K562 (cell line): ENCODE results near the gene SMCP. TPM values are rescaled to one million over a fixed set of nuclear protein-coding genes. Genes with fewer than 3 reads are reported as not detected.

Experiments used
- ATAC-seq: fragments of 200-7000 bp; cut with Tn5 transposase; 3 replicates; pipeline ENCODE4 v1.9.1; 2020; ENCODE audit warnings: moderate library complexity
- BruUV-seq: library from RNA; stranded (reverse); fragments of 400-500 nt; replicated peaks from 2 replicates; lab custom pipeline; 2021; lab: Mats Ljungman, UMichigan
- CTCF ChIA-PET: fragments of 300-600 bp; formaldehyde crosslinking; extraction: SDS; loops from one replicate; lab custom pipeline; 2021; ENCODE audit warnings: low intra/inter-chr PET ratio; lab: Yijun Ruan, JAX
- POLR2A ChIA-PET: fragments of 300-600, 350-650 bp; sonication (Branson Sonifier 250); formaldehyde crosslinking; extraction: SDS; loops from one replicate; lab custom pipeline; 2021; ENCODE audit warnings: antibody characterized with exemption, inconsistent platforms; lab: Yijun Ruan, JAX
- DNase-seq, 4 experiments: peaks; one replicate each; pipeline versions ENCODE4 v3.0.0 to v3.0.0-alpha.2; 2011 to 2018; ENCODE audit warnings: low spot score in 3 of 4, mixed read lengths in 3 of 4; ENCODE audit errors: extremely low read depth in 1 of 4
- FAIRE-seq: peaks from 2 replicates; lab custom pipeline; 2011; peaks lifted over from hg19 to GRCh38; lab: Jason Lieb, UNC
- H2AFZ ChIP-seq: 2 replicates; pipeline ENCODE4 v1.6.0; 2011; ENCODE audit warnings: low read depth, low read length, control low read depth, inconsistent platforms
- H3K27ac ChIP-seq: fragments of 200-600 bp; 3 replicates; pipeline ENCODE4 v1.8.0; 2011; ENCODE audit warnings: low read depth, mild to moderate bottlenecking, control low read depth, inconsistent platforms, low read length, moderate library complexity, mixed read lengths; ENCODE audit errors: extremely low read depth
- H3K27me3 ChIP-seq, 2 experiments: fragments of 300-600 bp in 1 of 2; 2 replicates in 1 of 2; 3 replicates in 1 of 2; pipeline versions ENCODE4 v1.6.0 to v1.8.0; 2011; ENCODE audit warnings: inconsistent platforms in 2 of 2, low read length in 2 of 2, mild to moderate bottlenecking in 1 of 2, mixed read lengths in 1 of 2, moderate library complexity in 1 of 2; ENCODE audit not compliant: control insufficient read depth in 2 of 2, insufficient read depth in 2 of 2
- H3K36me3 ChIP-seq: fragments of 300-600 bp; 3 replicates; pipeline ENCODE4 v1.8.0; 2011; ENCODE audit warnings: mild to moderate bottlenecking, low read length, inconsistent platforms; ENCODE audit not compliant: control insufficient read depth, insufficient read depth
- H3K4me1 ChIP-seq, 2 experiments: fragments of 200-600 bp in 1 of 2; replicated peaks in 1 of 2; 2 replicates in 1 of 2; 3 replicates in 1 of 2; pipeline versions ENCODE4 v1.5.1 to v1.8.0; 2011; ENCODE audit warnings: inconsistent platforms in 2 of 2, low read length in 2 of 2, mild to moderate bottlenecking in 1 of 2, mixed read lengths in 1 of 2, moderate library complexity in 1 of 2; ENCODE audit not compliant: control insufficient read depth in 2 of 2, insufficient read depth in 2 of 2
- H3K4me2 ChIP-seq: 2 replicates; pipeline ENCODE4 v1.6.1; 2011; ENCODE audit warnings: low read length, control low read depth, inconsistent platforms, mixed read lengths; ENCODE audit not compliant: insufficient read depth
- H3K4me3 ChIP-seq: fragments of 200-600 bp; sonication (generic), shearing (Covaris generic); 2 replicates; pipeline ENCODE4 v1.5.1; 2016; ENCODE audit warnings: control low read depth, inconsistent platforms
- H3K79me2 ChIP-seq: fragments of 200-600 bp; 3 replicates; pipeline ENCODE4 v1.8.0; 2011; ENCODE audit warnings: low read length, inconsistent platforms; ENCODE audit not compliant: control insufficient read depth, insufficient read depth
- H3K9ac ChIP-seq, 2 experiments: 2 replicates each; pipeline versions ENCODE4 v1.6.0 to v1.6.1; 2011; ENCODE audit warnings: low read depth in 2 of 2, low read length in 2 of 2, control low read depth in 1 of 2, inconsistent platforms in 1 of 2, mild to moderate bottlenecking in 1 of 2, mixed read lengths in 1 of 2; ENCODE audit not compliant: insufficient read depth in 1 of 2
- H3K9me1 ChIP-seq: one replicate; pipeline ENCODE4 v1.6.0; 2011; ENCODE audit warnings: inconsistent platforms, mild to moderate bottlenecking, low read length, moderate library complexity; ENCODE audit not compliant: control insufficient read depth, insufficient read depth
- H3K9me3 ChIP-seq: replicated peaks from 2 replicates; pipeline ENCODE4 v1.5.1; 2011; ENCODE audit warnings: low read depth, low read length, inconsistent platforms; ENCODE audit not compliant: control insufficient read depth, insufficient read depth
- H4K20me1 ChIP-seq: replicated peaks from 2 replicates; pipeline ENCODE4 v1.6.1; 2011; ENCODE audit warnings: low read length, inconsistent platforms, mixed read lengths; ENCODE audit not compliant: control insufficient read depth, insufficient read depth
- COPS2 ChIP-seq: fragments of 450-650 bp; conservative IDR thresholded peaks from 2 replicates; pipeline ENCODE4 v1.6.1; 2016; ENCODE audit warnings: mild to moderate bottlenecking, moderate library complexity
- NONO ChIP-seq, 2 experiments: fragments of 200-400 bp in 1 of 2; fragments of 450-650 bp in 1 of 2; formaldehyde crosslinking in 1 of 2; IDR thresholded peaks; 2 replicates each; pipeline ENCODE4 v1.6.1; 2017; ENCODE audit warnings: low read depth in 2 of 2, mild to moderate bottlenecking in 2 of 2, moderate library complexity in 2 of 2, low read length in 1 of 2
- NRF1 ChIP-seq, 2 experiments: fragments of 450-650 bp; IDR thresholded peaks in 1 of 2; conservative IDR thresholded peaks in 1 of 2; 2 replicates each; pipeline ENCODE4 v1.6.1; 2014; ENCODE audit warnings: mild to moderate bottlenecking in 2 of 2
- NUFIP1 ChIP-seq: fragments of 450-650 bp; IDR thresholded peaks from 2 replicates; pipeline ENCODE4 v1.6.1; 2018; ENCODE audit not compliant: partially characterized antibody
- RAD51 ChIP-seq: fragments of 450-650 bp; IDR thresholded peaks from 2 replicates; pipeline ENCODE4 v1.7.1; 2016; ENCODE audit warnings: low read depth, mild to moderate bottlenecking, borderline replicate concordance
- TBL1XR1 ChIP-seq, 2 experiments: IDR thresholded peaks; 2 replicates each; pipeline ENCODE4 v1.6.1; 2012; ENCODE audit warnings: improper control_type of control experiment in 2 of 2, low read length in 2 of 2, mild to moderate bottlenecking in 1 of 2
- WGBS: fragments of 100-300 bp; shearing (Covaris generic); methylation state at CpG from one replicate; pipeline ENCODE4 v1.1.6; 2016; ENCODE audit warnings: low coverage, mixed read lengths; ENCODE audit not compliant: insufficient coverage; ENCODE audit errors: missing lambda C conversion rate; 5-methylcytosine and 5-hydroxymethylcytosine counted together
- in situ Hi-C: fragments of 300-500 bp; cut with MboI; formaldehyde crosslinking; loops from 4 replicates; pipeline ENCODE4 v1.15.0; 2018; ENCODE audit warnings: inconsistent platforms, mixed read lengths
- intact Hi-C: fragments of 100-400 bp; cut with micrococcal nuclease; formaldehyde crosslinking; loops from 2 replicates; pipeline ENCODE4 v1.14.2; 2022
- polyA plus RNA-seq, 8 experiments: library from polyadenylated mRNA; depleted of rRNA in 4 of 8; stranded (reverse) in 5 of 8; unstranded in 3 of 8; fragments of >200 nt; fragmentation: Nextera tagmentation in 2 of 8; fragmentation: Illumina TruSeq in 1 of 8; extraction: Ambion mirVana in 2 of 8; extraction: Trizol in 1 of 8; gene quantifications; 2 replicates each; pipeline versions ENCODE4 v1.2.1 to v1.2.3, GENCODE V29; 2011 to 2014; ENCODE audit warnings: inconsistent platforms in 1 of 8, missing spikeins in 1 of 8
- total RNA-seq, 7 experiments: library from RNA; depleted of rRNA in 6 of 7; stranded (reverse); fragments of >200 nt in 6 of 7; fragmentation: Illumina TruSeq in 2 of 7; extraction: Trizol in 2 of 7; gene quantifications; 2 replicates each; pipeline versions ENCODE4 v1.2.1 to v1.2.3, GENCODE V29; 2011 to 2021; ENCODE audit warnings: low replicate concordance in 1 of 7
- TF ChIP-seq, protein P1 (sequence below): sonication (generic); formaldehyde crosslinking; IDR thresholded peaks from 2 replicates; pipeline ENCODE4 v1.8.1; 2023; ENCODE audit warnings: mild to moderate bottlenecking, missing genetic modification reagents
- TF ChIP-seq, protein P2 (sequence below): fragments of 250-450 bp; sonication (Bioruptor Pico); IDR thresholded peaks from 2 replicates; pipeline ENCODE4 v1.8.0; 2022; ENCODE audit warnings: moderate library complexity, mild to moderate bottlenecking, inconsistent platforms

Gene SMCP
- total and polyA plus RNA-seq, 9 of the 15 experiments (the other 6 are each of a cell fraction or from before 2014, with no cell fraction given), result not detected

DNA sequence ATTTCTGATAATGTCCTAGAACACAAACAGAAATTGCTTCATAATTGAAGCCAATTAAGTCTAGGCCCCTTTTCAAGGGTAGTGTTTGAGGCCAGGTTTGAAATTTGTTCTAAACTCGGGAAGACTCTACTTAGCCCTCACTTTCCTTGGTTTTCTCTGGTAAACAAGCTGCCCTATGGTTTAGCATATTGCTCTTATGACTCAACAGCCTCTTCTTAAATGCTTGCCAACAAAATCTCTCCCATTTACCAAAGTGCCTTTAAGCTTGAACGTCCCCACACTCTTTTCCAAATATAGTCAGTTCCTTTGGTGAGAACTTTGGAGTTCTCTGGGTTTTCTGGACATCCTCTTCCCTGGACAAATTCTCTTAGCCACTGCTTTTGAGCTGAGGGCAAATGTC is 41.3 kb upstream of the SMCP start:
- 0% methylated on average over 2 of the region's 2 CpGs for WGBS
- FAIRE-seq, result no peak
- no peaks in the 10 kb centered on the region for H3K27me3 ChIP-seq
- no peak overlapping the region for H3K4me2 ChIP-seq
- TF ChIP-seq TBL1XR1 (IDR thresholded peaks at IDR 0.05; ENCODE audit: low read length in 2 of 2) (no peak), NONO (IDR thresholded peaks at IDR 0.05; ENCODE audit: low read depth in 2 of 2, low read length in 1 of 2) (no peak), NRF1 (conservative IDR thresholded peaks at IDR 0.05 in 1 of 2, IDR thresholded peaks at IDR 0.05 in 1 of 2) (no peak), COPS2 (no peak), NUFIP1 (no peak), RAD51 (no peak)
- TF ChIP-seq, protein P1, sequence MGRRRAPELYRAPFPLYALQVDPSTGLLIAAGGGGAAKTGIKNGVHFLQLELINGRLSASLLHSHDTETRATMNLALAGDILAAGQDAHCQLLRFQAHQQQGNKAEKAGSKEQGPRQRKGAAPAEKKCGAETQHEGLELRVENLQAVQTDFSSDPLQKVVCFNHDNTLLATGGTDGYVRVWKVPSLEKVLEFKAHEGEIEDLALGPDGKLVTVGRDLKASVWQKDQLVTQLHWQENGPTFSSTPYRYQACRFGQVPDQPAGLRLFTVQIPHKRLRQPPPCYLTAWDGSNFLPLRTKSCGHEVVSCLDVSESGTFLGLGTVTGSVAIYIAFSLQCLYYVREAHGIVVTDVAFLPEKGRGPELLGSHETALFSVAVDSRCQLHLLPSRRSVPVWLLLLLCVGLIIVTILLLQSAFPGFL, result no peak
- TF ChIP-seq, protein P2, sequence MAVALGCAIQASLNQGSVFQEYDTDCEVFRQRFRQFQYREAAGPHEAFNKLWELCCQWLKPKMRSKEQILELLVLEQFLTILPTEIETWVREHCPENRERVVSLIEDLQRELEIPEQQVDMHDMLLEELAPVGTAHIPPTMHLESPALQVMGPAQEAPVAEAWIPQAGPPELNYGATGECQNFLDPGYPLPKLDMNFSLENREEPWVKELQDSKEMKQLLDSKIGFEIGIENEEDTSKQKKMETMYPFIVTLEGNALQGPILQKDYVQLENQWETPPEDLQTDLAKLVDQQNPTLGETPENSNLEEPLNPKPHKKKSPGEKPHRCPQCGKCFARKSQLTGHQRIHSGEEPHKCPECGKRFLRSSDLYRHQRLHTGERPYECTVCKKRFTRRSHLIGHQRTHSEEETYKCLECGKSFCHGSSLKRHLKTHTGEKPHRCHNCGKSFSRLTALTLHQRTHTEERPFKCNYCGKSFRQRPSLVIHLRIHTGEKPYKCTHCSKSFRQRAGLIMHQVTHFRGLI (CRISPR knock-in tag), result no peak
- in situ Hi-C loops, result no loop called here
- ChIA-PET POLR2A (interaction anchor here (0.7 to 0.9 kb wide), 2 partner anchors 10 to 25 kb away, joined by 3 read pairs; partner anchors contain the start of gene LCE1A), CTCF (no interaction called here)
- no peak for ATAC-seq
- no peaks in the 10 kb centered on the region for H3K4me1 ChIP-seq
- no peak for DNase-seq
- intact Hi-C loops, result no loop called here
- H3K4me3 ChIP-seq, result no peak overlapping the region
- no peaks in the 10 kb centered on the region for H3K36me3 ChIP-seq
- H3K9me1 ChIP-seq, result no peaks in the 10 kb centered on the region
- no peak overlapping the region for H3K27ac ChIP-seq
- H2AFZ ChIP-seq, result no peak overlapping the region
- no peaks in the 10 kb centered on the region for H3K79me2 ChIP-seq
- H4K20me1 ChIP-seq, result no peaks in the 10 kb centered on the region
- BruUV-seq, result no TSS peak
- no peak overlapping the region for H3K9ac ChIP-seq
- no peaks in the 10 kb centered on the region for H3K9me3 ChIP-seq
